HEK293 (cell line): Measurements from ENCODE around the gene CCDC127.

Experiments
- CTCF ChIA-PET: fragments of 350-600 bp; formaldehyde crosslinking; extraction: SDS; loops from one replicate; lab custom pipeline; 2021; ENCODE audit warnings: antibody characterized with exemption; lab: Yijun Ruan, JAX
- POLR2A ChIA-PET: fragments of 300-600 bp; formaldehyde crosslinking; extraction: SDS; loops from one replicate; lab custom pipeline; 2020; ENCODE audit warnings: antibody characterized with exemption, inconsistent platforms; lab: Yijun Ruan, JAX
- H3K27ac ChIP-seq: fragments of 200-500 bp; sonication (Bioruptor generic); 2 replicates; pipeline ENCODE4 v1.5.1; 2014; ENCODE audit warnings: low read depth, low read length, control low read depth, inconsistent platforms; ENCODE audit errors: extremely low read depth
- H3K36me3 ChIP-seq, 2 experiments: fragments of 200-500 bp in 1 of 2; sonication (Bioruptor generic) in 1 of 2; 1 replicate in 1 of 2; 2 replicates in 1 of 2; pipeline ENCODE4 v1.5.1; 2014 to 2017; ENCODE audit warnings: inconsistent platforms in 2 of 2, low read length in 2 of 2; ENCODE audit not compliant: control insufficient read depth in 2 of 2, insufficient read depth in 1 of 2
- H3K4me1 ChIP-seq: fragments of 200-500 bp; sonication (Bioruptor generic); 2 replicates; pipeline ENCODE4 v1.5.1; 2014; ENCODE audit warnings: mild to moderate bottlenecking, low read length, inconsistent platforms; ENCODE audit not compliant: control insufficient read depth, insufficient read depth
- H3K4me3 ChIP-seq: 2 replicates; pipeline ENCODE4 v1.5.1; 2011; ENCODE audit warnings: low read depth, mild to moderate bottlenecking, control low read depth, low read length, moderate library complexity
- H3K9me3 ChIP-seq: fragments of 200-500 bp; sonication (Bioruptor generic); 2 replicates; pipeline ENCODE4 v1.5.1; 2014; ENCODE audit warnings: low read depth, low read length, inconsistent platforms; ENCODE audit not compliant: control insufficient read depth, insufficient read depth
- GLI2 ChIP-seq: fragments of 450-650 bp; formaldehyde crosslinking; IDR thresholded peaks from 2 replicates; pipeline ENCODE4; 2017; ENCODE audit warnings: missing biosample characterization, missing genetic modification characterization, low read depth, borderline replicate concordance
- GLI4 ChIP-seq: fragments of 450-650 bp; formaldehyde crosslinking; IDR thresholded peaks from 2 replicates; pipeline ENCODE4 v1.5.1; 2016; ENCODE audit warnings: missing biosample characterization, missing genetic modification characterization
- GLIS2 ChIP-seq: fragments of 450-650 bp; formaldehyde crosslinking; IDR thresholded peaks from 2 replicates; pipeline ENCODE4 v1.5.1; 2016; ENCODE audit warnings: missing biosample characterization, missing genetic modification characterization
- KLF8 ChIP-seq: fragments of 450-650 bp; formaldehyde crosslinking; IDR thresholded peaks from 2 replicates; pipeline ENCODE4 v1.5.1; 2016; ENCODE audit warnings: missing biosample characterization, missing genetic modification characterization
- SP2 ChIP-seq: fragments of 450-650 bp; formaldehyde crosslinking; IDR thresholded peaks from 2 replicates; pipeline ENCODE4 v1.5.1; 2016; ENCODE audit warnings: missing biosample characterization, missing genetic modification characterization
- ZBTB6 ChIP-seq: fragments of 450-650 bp; formaldehyde crosslinking; IDR thresholded peaks from 2 replicates; pipeline ENCODE4 v1.5.1; 2017; ENCODE audit warnings: missing biosample characterization, missing genetic modification characterization
- ZFHX2 ChIP-seq: fragments of 450-650 bp; formaldehyde crosslinking; conservative IDR thresholded peaks from 2 replicates; pipeline ENCODE4 v1.5.1; 2016; ENCODE audit warnings: missing biosample characterization, missing genetic modification characterization
- ZNF140 ChIP-seq: fragments of 450-650 bp; formaldehyde crosslinking; IDR thresholded peaks from 2 replicates; pipeline ENCODE4 v1.5.1; 2016; ENCODE audit warnings: missing biosample characterization, missing genetic modification characterization
- ZNF155 ChIP-seq: fragments of 450-650 bp; formaldehyde crosslinking; IDR thresholded peaks from 2 replicates; pipeline ENCODE4 v1.5.1; 2016; ENCODE audit warnings: missing biosample characterization, missing genetic modification characterization
- ZNF19 ChIP-seq: fragments of 450-650 bp; formaldehyde crosslinking; IDR thresholded peaks from 2 replicates; pipeline ENCODE4; 2016; ENCODE audit warnings: missing biosample characterization, missing genetic modification characterization, low read depth
- ZNF26 ChIP-seq: fragments of 450-650 bp; formaldehyde crosslinking; IDR thresholded peaks from 2 replicates; pipeline ENCODE4 v1.5.1; 2016; ENCODE audit warnings: missing biosample characterization, missing genetic modification characterization
- ZNF350 ChIP-seq: fragments of 450-650 bp; formaldehyde crosslinking; IDR thresholded peaks from 2 replicates; pipeline ENCODE4 v1.5.0; 2017; ENCODE audit warnings: missing biosample characterization, mild to moderate bottlenecking, missing genetic modification characterization
- ZNF391 ChIP-seq: fragments of 450-650 bp; formaldehyde crosslinking; IDR thresholded peaks from 2 replicates; pipeline ENCODE4 v1.5.1; 2016; ENCODE audit warnings: low read depth, missing biosample characterization, missing genetic modification characterization, borderline replicate concordance
- ZNF404 ChIP-seq: fragments of 450-650 bp; formaldehyde crosslinking; IDR thresholded peaks from 2 replicates; pipeline ENCODE4 v1.5.1; 2017; ENCODE audit warnings: missing biosample characterization, missing genetic modification characterization
- ZNF433 ChIP-seq: fragments of 450-650 bp; formaldehyde crosslinking; IDR thresholded peaks from 2 replicates; pipeline ENCODE4 v1.5.1; 2016; ENCODE audit warnings: missing biosample characterization, missing genetic modification characterization, low read depth
- ZNF670 ChIP-seq: fragments of 450-650 bp; formaldehyde crosslinking; IDR thresholded peaks from 2 replicates; pipeline ENCODE4 v1.5.1; 2016; ENCODE audit warnings: missing biosample characterization, missing genetic modification characterization, low read depth
- ZNF677 ChIP-seq: fragments of 450-650 bp; IDR thresholded peaks from 2 replicates; pipeline ENCODE4 v1.5.0; 2018; ENCODE audit warnings: missing biosample characterization, mild to moderate bottlenecking, missing genetic modification characterization, moderate library complexity
- ZSCAN18 ChIP-seq: fragments of 450-650 bp; formaldehyde crosslinking; IDR thresholded peaks from 2 replicates; pipeline ENCODE4 v1.5.1; 2016; ENCODE audit warnings: missing biosample characterization, missing genetic modification characterization
- ZSCAN23 ChIP-seq: fragments of 450-650 bp; formaldehyde crosslinking; IDR thresholded peaks from 2 replicates; pipeline ENCODE4 v1.5.1; 2016; ENCODE audit warnings: missing biosample characterization, missing genetic modification characterization

The CCDC127 gene

GRCh38 chr5:199950-200645 lies 17.9 kb downstream of the CCDC127 start:
- Histone ChIP-seq H3K4me3 (no peak overlapping the region), H3K36me3 (peaks cover 8 to 19% of the 10 kb centered on the region in 2 experiments), H3K27ac (no peak overlapping the region), H3K4me1 (no peaks in the 10 kb centered on the region), H3K9me3 (no peaks in the 10 kb centered on the region)
- CTCF ChIA-PET: interaction anchor here (0.7 to 1.7 kb wide), 2 partner anchors 12 to 13 kb away, joined by 3 to 7 read pairs; no protein-coding TSS in a partner anchor
- TF ChIP-seq SP2 (tag by site-specific recombination) (no peak), ZNF19 (tag by site-specific recombination) (no peak), GLI2 (tag by site-specific recombination) (no peak), ZNF404 (tag by site-specific recombination) (no peak), ZSCAN23 (tag by site-specific recombination) (no peak), GLI4 (tag by site-specific recombination) (no peak), ZNF350 (tag by site-specific recombination) (no peak), ZNF677 (tag by site-specific recombination) (no peak), ZNF26 (tag by site-specific recombination) (no peak), ZNF670 (no peak), ZSCAN18 (tag by site-specific recombination) (no peak), ZNF391 (tag by site-specific recombination) (no peak)
- POLR2A ChIA-PET: interaction anchor here (1.1 kb wide), 1 partner anchor 18 kb away, joined by 3 read pairs; the partner anchor contains the start of genes CCDC127 and SDHA

- CTCF ChIA-PET: interaction anchor here (0.7 kb wide), 1 partner anchor 13 kb away, joined by 3 read pairs; no protein-coding TSS in a partner anchor
Observed at GRCh38 chr5:199197-199949, 18.6 kb downstream of the CCDC127 start.

More at GRCh38 chr5:199197-199949, 18.6 kb downstream of the CCDC127 start:
- no peaks in the 10 kb centered on the region for H3K9me3 ChIP-seq
- no peak for TF ChIP-seq KLF8 (tag by site-specific recombination)
- TF ChIP-seq ZNF155 (tag by site-specific recombination): no peak
- TF ChIP-seq ZFHX2 (tag by site-specific recombination): no peak
- no peak for TF ChIP-seq ZNF433
- TF ChIP-seq ZNF140 (tag by site-specific recombination): no peak
- TF ChIP-seq ZBTB6 (tag by site-specific recombination): 0 out of 2 replicates have a peak, but pooled peaks have one; percentile 37
- 0 out of 2 replicates have a peak, but pooled peaks have one; percentile 30 for TF ChIP-seq GLIS2
- peaks cover 1 to 12% of the 10 kb centered on the region in 2 experiments for H3K36me3 ChIP-seq
- H3K4me3 ChIP-seq: no peak overlapping the region
- H3K27ac ChIP-seq: no peak overlapping the region
- H3K4me1 ChIP-seq: no peaks in the 10 kb centered on the region
- POLR2A ChIA-PET: interaction anchor here (1.1 kb wide), 1 partner anchor 19 kb away, joined by 3 read pairs; the partner anchor contains the start of genes CCDC127 and SDHA
